Chondrocyte (in vitro differentiated cells): ENCODE measurements around the gene COX6A1. TPM values are rescaled to one million over a fixed set of nuclear protein-coding genes. Genes with fewer than 3 reads are reported as not detected.

Experiments
- DNase-seq: peaks from one replicate; pipeline ENCODE4 v3.0.0; 2021; ENCODE audit warnings: mixed read lengths, low spot score
- H3K27ac Mint-ChIP-seq: one replicate; pipeline ENCODE4 v1.8.0; 2021; ENCODE audit warnings: mild to moderate bottlenecking, moderate library complexity, mixed read lengths; ENCODE audit not compliant: unreplicated experiment
- H3K27me3 Mint-ChIP-seq: 2 replicates; pipeline ENCODE4 v1.8.0; 2021; ENCODE audit warnings: low read depth, mixed read lengths
- H3K36me3 Mint-ChIP-seq: 2 replicates; pipeline ENCODE4 v1.8.0; 2021; ENCODE audit warnings: low read depth, mixed read lengths
- H3K4me1 Mint-ChIP-seq: 2 replicates; pipeline ENCODE4 v1.8.0; 2021; ENCODE audit warnings: low read depth, mild to moderate bottlenecking, mixed read lengths
- H3K4me3 Mint-ChIP-seq: one replicate; pipeline ENCODE4 v1.8.0; 2021; ENCODE audit warnings: mild to moderate bottlenecking, moderate library complexity, mixed read lengths; ENCODE audit not compliant: unreplicated experiment
- H3K9me3 Mint-ChIP-seq: 2 replicates; pipeline ENCODE4 v1.8.0; 2021; ENCODE audit warnings: low read depth, mixed read lengths
- CTCF ChIP-seq: fragments of 200-600 bp; sonication (generic); IDR thresholded peaks from 2 replicates; pipeline ENCODE4 v1.5.0; 2021; ENCODE audit warnings: antibody characterized with exemption, mild to moderate bottlenecking, moderate library complexity
- total RNA-seq: library from RNA; stranded (reverse); gene quantifications from 3 replicates; pipeline ENCODE4 v1.2.1, GENCODE V29; 2021

COX6A1 gene
- total RNA-seq, 1 donor from 2014 or later, result 299 TPM

DNA sequence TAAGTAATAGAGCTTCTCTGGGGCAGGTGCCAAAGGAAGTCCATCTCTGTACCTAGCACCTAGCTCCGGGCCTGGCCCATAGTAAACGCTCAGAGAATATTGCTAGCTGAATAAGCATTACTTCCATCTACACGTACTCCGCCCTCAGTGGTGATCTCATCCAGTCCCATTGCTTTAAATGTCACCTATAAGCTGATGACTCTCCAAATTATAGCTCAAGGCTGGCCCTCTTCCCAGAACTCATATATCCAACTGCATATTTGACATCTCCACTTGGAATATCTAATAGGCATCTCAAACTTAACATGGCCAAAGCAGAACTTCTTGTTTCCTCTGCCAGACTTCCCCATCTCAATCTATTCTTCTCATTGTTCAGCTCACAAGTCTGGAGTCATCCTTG is 51.1 kb downstream of the COX6A1 start:
- DNase-seq, result no peak
- Mint-ChIP-seq H3K9me3 (no peaks in the 10 kb centered on the region), H3K4me1 (no peaks in the 10 kb centered on the region), H3K27ac (no peak overlapping the region), H3K27me3 (no peaks in the 10 kb centered on the region), H3K36me3 (peaks cover 2% of the 10 kb centered on the region), H3K4me3 (no peak overlapping the region)
- TF ChIP-seq CTCF, result no peak

DNA sequence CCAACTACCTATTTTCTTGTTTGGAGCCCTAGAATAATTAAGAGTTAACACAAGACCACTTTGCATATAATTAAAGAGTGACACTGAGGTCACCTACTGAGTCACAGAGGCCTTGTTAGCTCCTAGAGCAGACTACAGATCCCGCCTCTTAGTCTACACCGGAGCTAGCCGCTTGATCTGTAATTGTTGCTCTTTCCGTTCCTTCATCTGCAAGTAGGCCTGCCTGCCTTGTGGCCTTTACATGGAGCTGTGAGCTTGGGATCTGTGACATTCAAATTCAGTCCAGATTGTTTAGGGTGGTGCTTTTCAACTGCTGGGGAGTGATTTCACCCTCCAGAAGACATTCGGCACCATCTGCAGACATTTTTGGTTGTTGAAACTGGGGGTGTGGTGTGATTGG is 52.4 kb downstream of the COX6A1 start:
- Mint-ChIP-seq H3K4me1 (peaks cover 6% of the 10 kb centered on the region), H3K27ac (no peak overlapping the region), H3K27me3 (no peaks in the 10 kb centered on the region), H3K36me3 (peaks cover 2% of the 10 kb centered on the region), H3K9me3 (no peaks in the 10 kb centered on the region), H3K4me3 (no peak overlapping the region)
- no peak for DNase-seq
- no peak for TF ChIP-seq CTCF

Other genes with a start within 250 kb of the COX6A1 start
- 92.3 to 137 TPM (median 97.5 TPM) in 3 replicates for gene GCN1, start 243.4 kb upstream of the COX6A1 start, total RNA-seq
- gene RPLP0, start 237.0 kb upstream of the COX6A1 start, total RNA-seq, result 1,691 to 2,186 TPM (median 1,706 TPM) in 3 replicates
- 68.1 to 79.5 TPM (median 70.5 TPM) in 3 replicates for gene PXN, start 172.4 kb upstream of the COX6A1 start, total RNA-seq
- 4,282 to 4,899 TPM (median 4,793 TPM) in 3 replicates for gene RNU4-2, start 146.2 kb upstream of the COX6A1 start, total RNA-seq
- 1,613 to 1,880 TPM (median 1,738 TPM) in 3 replicates for gene RNU4-1, start 144.9 kb upstream of the COX6A1 start, total RNA-seq
- 2.2 to 2.4 TPM (median 2.2 TPM) in 3 replicates for gene SIRT4, start 135.8 kb upstream of the COX6A1 start, total RNA-seq
- 0.42 to 1.1 TPM in 2 of 3 replicates, not detected in the other for gene PLA2G1B, start 110.3 kb upstream of the COX6A1 start, total RNA-seq
- 2.5 to 2.8 TPM (median 2.6 TPM) in 3 replicates for gene MSI1, start 68.9 kb upstream of the COX6A1 start, total RNA-seq
- gene TRIAP1, start 8.3 kb downstream of the COX6A1 start, total RNA-seq, result 26.3 to 32.3 TPM (median 27.1 TPM) in 3 replicates
- gene GATC, start 8.3 kb downstream of the COX6A1 start, total RNA-seq, result 17.6 to 18.8 TPM (median 18.0 TPM) in 3 replicates
- 108 to 150 TPM (median 113 TPM) in 3 replicates for gene SRSF9, start 31.6 kb downstream of the COX6A1 start, total RNA-seq
- 317 to 550 TPM (median 322 TPM) in 3 replicates for gene DYNLL1, start 58.0 kb downstream of the COX6A1 start, total RNA-seq
- gene COQ5, start 91.0 kb downstream of the COX6A1 start, total RNA-seq, result 16.2 to 22.9 TPM (median 19.8 TPM) in 3 replicates
- 136 to 138 TPM (median 136 TPM) in 3 replicates for gene RNF10, start 96.2 kb downstream of the COX6A1 start, total RNA-seq
- gene POP5, start 143.3 kb downstream of the COX6A1 start, total RNA-seq, result 25.1 to 59.8 TPM (median 27.8 TPM) in 3 replicates
- gene CABP1, start 202.5 kb downstream of the COX6A1 start, total RNA-seq, result not detected in 3 replicates
- gene MLEC, start 249.0 kb downstream of the COX6A1 start, total RNA-seq, result 143 to 204 TPM (median 144 TPM) in 3 replicates